Measurements from ENCODE around the gene PDLIM1.
A peak's percentile ranks its signal among the peaks of the same experiment; 100 is the strongest.

Gene PDLIM1

GRCh38 chr10:95262763-95263518 is 27.9 kb downstream of the PDLIM1 start:
- H4K20me1 ChIP-seq (ENCODE audit: insufficient read depth, low read length, poor library complexity, severe bottlenecking) = no peaks in the 10 kb centered on the region
- no peak overlapping the region for H2AFZ ChIP-seq (ENCODE audit: low read length)
- H3K9me3 ChIP-seq (ENCODE audit: insufficient read depth, low read depth, low read length) = no peaks in the 10 kb centered on the region
- H3K4me1 ChIP-seq (ENCODE audit: insufficient read depth, low read length, poor library complexity, severe bottlenecking) = peaks cover 42% of the 10 kb centered on the region
- TF ChIP-seq EZH2phosphoT487 (IDR thresholded peaks at IDR 0.05; ENCODE audit: borderline replicate concordance) (no peak), CTCF (conservative IDR thresholded peaks at IDR 0.05; ENCODE audit: low read length) (no peak)
- H3K4me3 ChIP-seq (ENCODE audit: low read length, poor library complexity, severe bottlenecking) = no peak overlapping the region
- H3K9ac ChIP-seq (ENCODE audit: low read depth, low read length, poor library complexity, severe bottlenecking) = no peak overlapping the region
- H3K36me3 ChIP-seq (ENCODE audit: insufficient read depth, low read length) = no peaks in the 10 kb centered on the region
- no peaks in the 10 kb centered on the region for H3K9me2 ChIP-seq (replicated peaks; ENCODE audit: low read depth, low read length)
- no peak overlapping the region for H3K4me2 ChIP-seq (ENCODE audit: low read depth, low read length, poor library complexity, severe bottlenecking)
- H3F3A ChIP-seq (ENCODE audit: low read depth) = no peaks in the 10 kb centered on the region
- H3K27me3 ChIP-seq (ENCODE audit: insufficient read depth, low read length, poor library complexity, severe bottlenecking) = no peaks in the 10 kb centered on the region
- no peaks in the 10 kb centered on the region for H3K79me2 ChIP-seq (ENCODE audit: insufficient read depth, low read length)

- no peaks in the 10 kb centered on the region for H3K79me2 ChIP-seq (ENCODE audit: insufficient read depth, low read length)
- no peak overlapping the region for H2AFZ ChIP-seq (ENCODE audit: low read length)
- no peaks in the 10 kb centered on the region for H3K9me2 ChIP-seq (replicated peaks; ENCODE audit: low read depth, low read length)
- TF ChIP-seq EZH2phosphoT487 (IDR thresholded peaks at IDR 0.05; ENCODE audit: borderline replicate concordance) = no peak
- H3K4me1 ChIP-seq (ENCODE audit: insufficient read depth, low read length, poor library complexity, severe bottlenecking) = peaks cover 40% of the 10 kb centered on the region
- no peaks in the 10 kb centered on the region for H3F3A ChIP-seq (ENCODE audit: low read depth)
- no peaks in the 10 kb centered on the region for H3K27me3 ChIP-seq (ENCODE audit: insufficient read depth, low read length, poor library complexity, severe bottlenecking)
- no peak overlapping the region for H3K4me2 ChIP-seq (ENCODE audit: low read depth, low read length, poor library complexity, severe bottlenecking)
- H3K4me3 ChIP-seq (ENCODE audit: low read length, poor library complexity, severe bottlenecking) = no peak overlapping the region
- H3K9me3 ChIP-seq (ENCODE audit: insufficient read depth, low read depth, low read length) = no peaks in the 10 kb centered on the region
- no peaks in the 10 kb centered on the region for H4K20me1 ChIP-seq (ENCODE audit: insufficient read depth, low read length, poor library complexity, severe bottlenecking)
- no peaks in the 10 kb centered on the region for H3K36me3 ChIP-seq (ENCODE audit: insufficient read depth, low read length)
- H3K9ac ChIP-seq (ENCODE audit: low read depth, low read length, poor library complexity, severe bottlenecking) = no peak overlapping the region
These were observed 28.9 kb downstream of the PDLIM1 start for GRCh38 chr10:95261926-95262325.

GRCh38 chr10:95260909-95261552 is 29.8 kb downstream of the PDLIM1 start:
- Histone ChIP-seq H3K9me2 (replicated peaks; ENCODE audit: low read depth, low read length) (no peaks in the 10 kb centered on the region), H2AFZ (ENCODE audit: low read length) (peak overlapping the region; percentile 27), H3K9me3 (ENCODE audit: insufficient read depth, low read depth, low read length) (peaks cover 3% of the 10 kb centered on the region; the same call in 1 of the 2 replicates), H4K20me1 (ENCODE audit: insufficient read depth, low read length, poor library complexity, severe bottlenecking) (no peaks in the 10 kb centered on the region), H3K4me3 (ENCODE audit: low read length, poor library complexity, severe bottlenecking) (no peak overlapping the region), H3K79me2 (ENCODE audit: insufficient read depth, low read length) (no peaks in the 10 kb centered on the region), H3F3A (ENCODE audit: low read depth) (no peaks in the 10 kb centered on the region), H3K27me3 (ENCODE audit: insufficient read depth, low read length, poor library complexity, severe bottlenecking) (no peaks in the 10 kb centered on the region), H3K4me2 (ENCODE audit: low read depth, low read length, poor library complexity, severe bottlenecking) (peak overlapping the region; percentile 11), H3K4me1 (ENCODE audit: insufficient read depth, low read length, poor library complexity, severe bottlenecking) (peaks cover 38% of the 10 kb centered on the region), H3K9ac (ENCODE audit: low read depth, low read length, poor library complexity, severe bottlenecking) (peak overlapping the region; percentile 48), H3K36me3 (ENCODE audit: insufficient read depth, low read length) (no peaks in the 10 kb centered on the region)
- TF ChIP-seq EZH2phosphoT487 (IDR thresholded peaks at IDR 0.05; ENCODE audit: borderline replicate concordance) (no peak), CTCF (conservative IDR thresholded peaks at IDR 0.05; ENCODE audit: low read length) (no peak)
